Heart left ventricle (tissue), 13 donors: ENCODE measurements around the gene SSR4.
"Not testable (repeated sequence)": the region's sequence is repeated elsewhere in the genome, so short reads cannot be mapped to it uniquely, and the experiment has no call there.

Source experiments
- CTCF ChIP-seq, 12 donors: fragments of 200-600 bp; sonication (generic) in 4 of 12; IDR thresholded peaks; one replicate each; pipeline versions ENCODE4 v1.5.0 to v1.8.0; 2018 to 2022; ENCODE audit warnings: antibody characterized with exemption in 12 of 12, mild to moderate bottlenecking in 5 of 12
- POLR2A ChIP-seq, 2 donors: fragments of 450-650 bp; IDR thresholded peaks; one replicate each; pipeline ENCODE4 v1.6.1; 2017; ENCODE audit warnings: antibody characterized with exemption in 2 of 2, mild to moderate bottlenecking in 2 of 2, moderate library complexity in 2 of 2
- donor health status: ischemic (EF 13 %, LVEDD 7.1; RV severe dilation, severe dysfunction).
- donor health status: DM: no; HTN: yes; CAD: no.
- donor health status: DM: no; HTN: no; CAD: no.
- donor health status: ischemic (EF 25% LVEDD 6.9; RV normal size, moderate dysfunction).
- donor health status: ischemic (EF 25% LVEDD 5.7; RV mildly dilated, moderate dysfunction).
- donor health status: ischemic (EF 35%, LVEDD 5.7; RV mildly dilated, moderate dysfunction).
- donor health status: nonischemic (EF 11% LVEDD 7.7; RV severe dilation, severe dysfunction).
- donor health status: DM: yes; HTN: yes; CAD: no.
- donor health status: PGD.
- donor health status: ischemic (EF 29% LVEDD 5.4; RV normal size, mild dysfunction).
- donor health status: nonischemic (EF 23%, LVEDD 6.1; RV moderate dilation, normal function).

- TF ChIP-seq CTCF, POLR2A (IDR thresholded peaks at IDR 0.05): not testable (repeated sequence)
Measured at GRCh38 chrX:153745067-153745433, 49.4 kb upstream of the SSR4 start.
